ENCODE results near the gene KARS1. TPM values are rescaled to one million over a fixed set of nuclear protein-coding genes. Genes with fewer than 3 reads are reported as not detected.
"Not testable (repeated sequence)": the region's sequence is repeated elsewhere in the genome, so short reads cannot be mapped to it uniquely, and the experiment has no call there.

The KARS1 gene
- total RNA-seq, 1 experiment from 2014 or later = 260 TPM

GRCh38 chr16:75615619-75616018 lies 31.8 kb downstream of the KARS1 start:
- Histone ChIP-seq H3K36me3 (replicated peaks; ENCODE audit: control insufficient read depth, insufficient read depth, low read length) (peaks cover 42% of the 10 kb centered on the region), H3K4me3 (ENCODE audit: insufficient read depth, low read depth, low read length) (no peak overlapping the region)

DNA sequence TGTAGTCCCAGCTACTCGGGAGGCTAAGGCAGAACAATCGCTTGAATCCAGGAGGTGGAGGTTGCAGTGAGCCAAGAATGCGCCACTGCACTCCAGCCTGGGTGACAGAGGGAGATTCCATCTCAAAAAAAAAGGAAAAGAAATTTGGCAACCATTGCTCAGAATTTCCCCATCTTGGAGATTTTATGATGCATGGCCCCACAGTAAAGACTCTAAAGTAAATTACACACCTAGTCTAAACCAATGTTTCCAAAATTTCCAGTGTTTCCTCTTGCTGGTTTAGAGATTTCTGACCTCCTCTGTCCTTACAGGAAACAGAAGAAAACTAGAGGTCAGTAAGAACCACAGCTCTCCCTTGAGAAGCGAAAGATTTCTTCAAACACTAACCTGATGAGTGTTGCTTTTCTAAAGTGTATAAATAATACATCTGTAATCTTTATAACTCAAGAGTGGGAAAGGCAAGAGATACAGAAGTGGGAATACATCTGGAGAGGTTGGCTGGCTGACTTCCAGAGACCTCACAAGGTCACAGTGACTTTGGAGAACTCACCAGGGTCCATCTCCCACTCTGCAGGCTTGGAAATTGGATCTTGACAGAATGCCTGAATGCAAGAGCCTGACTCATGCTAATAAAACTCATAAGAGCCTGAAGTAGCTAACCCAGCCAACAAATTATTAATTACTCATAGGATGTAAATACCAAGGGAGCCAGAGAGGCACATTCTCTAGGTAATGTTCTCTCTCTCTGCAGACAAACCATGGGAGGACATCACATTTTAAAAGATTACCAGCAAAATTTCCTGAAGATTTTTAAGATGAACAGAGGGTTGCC lies 33.2 kb downstream of the KARS1 start:
- H3K36me3 ChIP-seq (replicated peaks; ENCODE audit: control insufficient read depth, insufficient read depth, low read length) = peaks cover 38% of the 10 kb centered on the region
- no peak for DNase-seq
- no peak overlapping the region for H3K4me3 ChIP-seq (ENCODE audit: insufficient read depth, low read depth, low read length)
- H3K27me3 ChIP-seq (ENCODE audit: control insufficient read depth, insufficient read depth, low read length) = no peaks in the 10 kb centered on the region

More at GRCh38 chr16:75615619-75616018, 31.8 kb downstream of the KARS1 start:
- no peaks in the 10 kb centered on the region for H3K27me3 ChIP-seq (ENCODE audit: control insufficient read depth, insufficient read depth, low read length)
- DNase-seq = no peak

GRCh38 chr16:75606507-75606906 lies 41.0 kb downstream of the KARS1 start:
- H3K27me3 ChIP-seq (ENCODE audit: control insufficient read depth, insufficient read depth, low read length) = no peaks in the 10 kb centered on the region
- no peak overlapping the region for H3K4me3 ChIP-seq (ENCODE audit: insufficient read depth, low read depth, low read length)
- H3K36me3 ChIP-seq (replicated peaks; ENCODE audit: control insufficient read depth, insufficient read depth, low read length) = peaks cover 35% of the 10 kb centered on the region
- no peak for DNase-seq

DNA sequence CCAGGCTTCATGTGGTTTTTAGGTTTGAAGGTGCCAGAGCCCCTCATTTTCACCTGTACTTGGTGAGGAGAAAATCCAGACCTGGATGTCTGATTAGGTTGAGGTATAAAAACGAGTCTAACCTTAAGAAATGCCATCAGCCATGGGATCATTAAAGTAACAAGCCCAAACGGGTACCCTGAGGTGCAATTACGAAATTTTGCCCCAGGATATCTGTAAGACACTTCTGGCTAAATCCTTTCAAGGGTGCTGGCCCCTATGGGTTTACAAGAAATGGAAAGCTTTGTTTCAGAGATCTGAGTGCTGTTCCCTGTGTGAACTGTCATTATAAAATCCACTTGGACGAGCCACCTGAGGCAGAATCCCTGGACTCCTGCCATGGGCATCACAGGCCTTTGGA lies 44.2 kb downstream of the KARS1 start:
- Histone ChIP-seq H3K4me3 (ENCODE audit: insufficient read depth, low read depth, low read length) (no peak overlapping the region), H3K36me3 (replicated peaks; ENCODE audit: control insufficient read depth, insufficient read depth, low read length) (peaks cover 26% of the 10 kb centered on the region), H3K27me3 (ENCODE audit: control insufficient read depth, insufficient read depth, low read length) (no peaks in the 10 kb centered on the region)
- DNase-seq = no peak

DNA sequence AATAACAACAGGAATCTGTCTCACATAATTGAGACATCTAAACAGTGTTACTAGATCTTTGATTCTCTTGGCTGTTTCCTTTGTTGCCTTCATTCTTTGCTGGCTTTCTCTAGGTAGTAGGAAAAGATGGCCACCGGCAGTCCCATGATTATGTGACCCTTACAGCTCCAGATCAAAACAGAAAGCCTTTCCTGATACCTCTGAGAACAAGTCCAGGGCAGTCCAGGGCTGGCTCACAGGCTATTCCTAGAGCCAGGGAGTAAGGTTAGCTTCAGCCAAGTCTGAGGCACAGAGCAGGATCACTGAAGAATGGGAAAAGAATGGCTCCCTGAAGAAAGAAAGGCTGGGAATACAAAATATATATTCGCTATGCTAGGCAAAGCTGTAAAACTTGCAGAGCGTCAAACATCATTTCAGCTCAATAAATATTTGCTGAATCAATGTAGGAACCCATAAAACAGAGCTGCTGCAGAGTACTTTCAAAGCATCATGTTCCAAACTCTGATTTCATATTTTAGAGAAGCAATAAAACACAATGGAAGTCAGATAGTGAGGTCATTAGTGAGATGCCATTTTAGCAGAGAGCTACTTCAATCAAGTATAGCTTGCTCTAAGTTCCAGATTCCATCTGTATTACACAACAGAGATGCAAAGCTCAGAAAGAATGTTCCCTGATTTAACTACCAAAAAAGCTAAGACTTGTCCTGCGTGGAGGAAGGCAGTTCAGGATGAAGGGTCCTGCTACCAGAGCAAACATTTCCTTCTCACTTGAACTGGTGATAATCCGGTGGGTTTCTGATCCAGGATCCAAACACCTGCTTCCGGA lies 47.8 kb downstream of the KARS1 start:
- Histone ChIP-seq H3K4me3 (ENCODE audit: insufficient read depth, low read depth, low read length) (no peak overlapping the region), H3K36me3 (replicated peaks; ENCODE audit: control insufficient read depth, insufficient read depth, low read length) (peaks cover 23% of the 10 kb centered on the region), H3K27me3 (ENCODE audit: control insufficient read depth, insufficient read depth, low read length) (no peaks in the 10 kb centered on the region)
- DNase-seq = no peak

DNA sequence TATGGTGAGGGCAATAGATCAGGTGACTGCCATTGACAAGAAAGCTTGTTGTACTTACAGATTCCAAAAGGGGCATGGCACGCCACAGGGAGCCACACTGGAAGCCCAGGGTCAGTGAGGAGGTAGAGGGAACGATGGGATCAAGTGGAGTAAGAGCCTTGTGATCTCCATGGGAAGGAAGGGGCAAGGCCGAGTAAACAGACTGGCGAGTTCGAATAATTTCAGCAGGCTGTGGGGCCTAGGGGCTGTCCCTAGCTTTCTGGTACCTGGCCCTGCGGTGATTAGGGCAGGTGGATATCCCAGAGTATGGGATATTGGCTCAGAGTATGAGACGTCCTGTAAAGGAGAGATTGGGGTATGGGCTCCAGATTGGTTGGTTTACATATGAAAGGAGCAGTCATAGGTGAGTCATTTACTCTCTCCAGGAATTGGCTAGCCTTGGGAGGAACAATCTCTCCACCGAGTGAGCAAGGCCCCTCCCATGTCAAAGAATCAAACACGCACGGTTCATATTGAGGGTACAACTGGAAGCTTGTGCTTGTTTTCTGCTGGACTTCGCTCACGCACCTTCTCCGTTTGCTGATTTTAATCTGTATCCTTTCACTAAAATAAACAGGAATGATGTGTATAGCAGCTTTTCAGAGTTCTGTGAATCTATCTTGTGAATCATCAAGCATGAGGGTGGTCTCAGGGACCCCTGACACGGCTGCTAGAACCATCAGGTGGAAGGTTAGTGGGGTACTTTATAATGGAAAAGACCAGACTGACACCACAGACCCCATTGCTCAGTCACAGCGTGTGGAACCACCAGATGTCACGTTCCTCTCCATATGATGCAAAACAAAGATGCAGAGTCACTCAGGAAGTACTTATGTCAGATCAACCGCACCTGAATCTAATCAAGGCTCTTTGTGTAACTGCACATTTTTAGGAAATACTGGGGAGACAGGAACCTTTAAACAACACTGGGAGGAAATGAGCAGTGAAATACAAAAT lies 53.3 kb downstream of the KARS1 start:
- DNase-seq = peak; percentile 72
- no peaks in the 10 kb centered on the region; the same call in 1 of the 2 replicates for H3K36me3 ChIP-seq (replicated peaks; ENCODE audit: control insufficient read depth, insufficient read depth, low read length)
- no peak overlapping the region for H3K4me3 ChIP-seq (ENCODE audit: insufficient read depth, low read depth, low read length)
- H3K27me3 ChIP-seq (ENCODE audit: control insufficient read depth, insufficient read depth, low read length) = no peaks in the 10 kb centered on the region

- Histone ChIP-seq H3K36me3 (replicated peaks; ENCODE audit: control insufficient read depth, insufficient read depth, low read length) (peaks cover 2% of the 10 kb centered on the region), H3K27me3 (ENCODE audit: control insufficient read depth, insufficient read depth, low read length) (no peaks in the 10 kb centered on the region), H3K4me3 (ENCODE audit: insufficient read depth, low read depth, low read length) (no peak overlapping the region)
- no peak for DNase-seq
These were observed 54.2 kb downstream of the KARS1 start for GRCh38 chr16:75593308-75593707.

DNA sequence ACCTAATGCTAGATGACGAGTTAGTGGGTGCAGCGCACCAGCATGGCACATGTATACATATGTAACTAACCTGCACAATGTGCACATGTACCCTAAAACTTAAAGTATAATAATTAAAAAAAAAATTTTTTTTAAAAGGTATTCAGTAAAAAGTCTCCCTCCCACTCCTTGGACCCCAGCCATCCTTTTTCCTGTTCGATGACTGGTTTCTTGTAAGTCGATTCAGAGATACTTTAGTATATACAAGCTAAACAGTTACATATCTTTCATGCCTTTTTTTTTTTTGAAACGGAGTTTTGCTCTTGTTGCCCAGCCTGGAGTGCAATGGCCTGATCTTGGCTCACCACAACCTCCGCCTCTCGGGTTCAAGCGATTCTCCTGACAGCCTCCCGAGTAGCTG lies 55.5 kb downstream of the KARS1 start:
- H3K4me3 ChIP-seq (ENCODE audit: insufficient read depth, low read depth, low read length); H3K36me3 ChIP-seq (replicated peaks; ENCODE audit: control insufficient read depth, insufficient read depth, low read length); H3K27me3 ChIP-seq (ENCODE audit: control insufficient read depth, insufficient read depth, low read length); DNase-seq: not testable (repeated sequence)

- H3K36me3 ChIP-seq (replicated peaks; ENCODE audit: control insufficient read depth, insufficient read depth, low read length) = peaks cover 2% of the 10 kb centered on the region
- no peaks in the 10 kb centered on the region for H3K27me3 ChIP-seq (ENCODE audit: control insufficient read depth, insufficient read depth, low read length)
- DNase-seq = no peak
- H3K4me3 ChIP-seq (ENCODE audit: insufficient read depth, low read depth, low read length) = no peak overlapping the region
These were observed 56.3 kb downstream of the KARS1 start for GRCh38 chr16:75590920-75591843.

GRCh38 chr16:75589306-75589705 lies 58.2 kb downstream of the KARS1 start:
- Histone ChIP-seq H3K27me3 (ENCODE audit: control insufficient read depth, insufficient read depth, low read length) (no peaks in the 10 kb centered on the region), H3K4me3 (ENCODE audit: insufficient read depth, low read depth, low read length) (no peak overlapping the region)
- no peak for DNase-seq

DNA sequence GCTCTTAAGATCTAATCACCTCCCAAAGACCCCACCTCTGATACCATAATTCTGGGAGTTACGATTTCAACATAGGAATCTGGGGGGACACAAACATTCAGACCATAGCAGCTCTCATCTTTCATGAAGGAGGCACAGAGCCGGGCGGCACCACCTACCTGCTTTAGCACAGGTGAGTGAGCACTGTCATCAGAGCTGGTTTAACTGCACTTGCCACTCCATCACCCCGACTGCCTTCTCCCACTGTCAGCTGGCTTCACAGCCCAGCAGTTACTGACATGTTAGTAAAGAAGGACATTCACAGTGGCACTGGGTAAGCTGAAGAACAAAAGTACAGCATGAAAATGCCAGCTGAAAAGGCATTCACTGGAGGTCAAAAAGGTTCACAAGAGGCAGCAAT lies 58.7 kb downstream of the KARS1 start:
- DNase-seq = no peak
- Histone ChIP-seq H3K4me3 (ENCODE audit: insufficient read depth, low read depth, low read length) (no peak overlapping the region), H3K27me3 (ENCODE audit: control insufficient read depth, insufficient read depth, low read length) (no peaks in the 10 kb centered on the region), H3K36me3 (replicated peaks; ENCODE audit: control insufficient read depth, insufficient read depth, low read length) (peaks cover 2% of the 10 kb centered on the region)

More at GRCh38 chr16:75589306-75589705, 58.2 kb downstream of the KARS1 start:
- H3K36me3 ChIP-seq (replicated peaks; ENCODE audit: control insufficient read depth, insufficient read depth, low read length) = peaks cover 2% of the 10 kb centered on the region

- H3K36me3 ChIP-seq (replicated peaks; ENCODE audit: control insufficient read depth, insufficient read depth, low read length) = peaks cover 2% of the 10 kb centered on the region
- no peak overlapping the region for H3K4me3 ChIP-seq (ENCODE audit: insufficient read depth, low read depth, low read length)
- no peaks in the 10 kb centered on the region for H3K27me3 ChIP-seq (ENCODE audit: control insufficient read depth, insufficient read depth, low read length)
- DNase-seq = no peak
These were observed 63.4 kb downstream of the KARS1 start for GRCh38 chr16:75584108-75584507.

DNA sequence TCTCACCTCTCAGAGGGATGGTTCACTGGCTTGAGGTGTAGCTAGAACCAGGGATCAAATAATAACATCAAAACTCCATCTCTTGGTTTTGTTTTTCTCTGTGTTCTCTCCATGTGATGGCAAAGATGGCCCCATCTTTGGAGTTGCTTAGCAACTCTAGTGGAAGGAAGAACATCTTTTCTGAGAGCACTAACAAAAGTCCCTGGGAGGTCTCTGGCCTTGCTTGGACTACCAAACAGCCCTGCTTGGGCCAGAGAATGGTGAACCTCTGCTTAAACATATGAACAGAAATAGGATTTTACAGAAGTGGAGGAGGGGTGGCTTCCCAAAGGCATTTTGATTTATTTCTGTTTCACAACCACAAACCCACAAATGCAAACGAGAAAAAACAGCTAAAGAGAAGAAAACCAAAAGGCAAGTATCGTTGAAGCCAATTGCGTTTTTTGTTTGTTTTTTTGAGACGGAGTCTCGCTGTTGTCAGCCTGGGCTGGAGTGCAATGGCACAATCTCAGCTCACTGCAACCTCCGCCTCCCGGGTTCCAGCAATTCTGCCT lies 68.1 kb downstream of the KARS1 start:
- H3K27me3 ChIP-seq (ENCODE audit: control insufficient read depth, insufficient read depth, low read length) = no peaks in the 10 kb centered on the region
- DNase-seq = no peak
- H3K36me3 ChIP-seq (replicated peaks; ENCODE audit: control insufficient read depth, insufficient read depth, low read length) = peaks cover 6% of the 10 kb centered on the region
- H3K4me3 ChIP-seq (ENCODE audit: insufficient read depth, low read depth, low read length) = no peak overlapping the region
